ENCODE measurements around the gene CPB2. TPM values are rescaled to one million over a fixed set of nuclear protein-coding genes. Genes with fewer than 3 reads are reported as not detected.

Gene CPB2
- total and polyA plus RNA-seq, 5 donors from 2014 or later, result 0.17 TPM; not detected in 4

GRCh38 chr13:46053162-46054012, 51.4 kb downstream of the CPB2 start:
- Mint-ChIP-seq H3K4me1 (peaks cover 21 to 40% (median 31%) of the 10 kb centered on the region in 4 donors), H3K27me3 (peaks cover 31% of the 10 kb centered on the region)

GRCh38 chr13:46052319-46053161, 52.3 kb downstream of the CPB2 start, which contains the start of gene ZC3H13:
Gene ZC3H13, minus strand, starts transcription at chr13:46052746. Its CDS starts 7,239 bp downstream, at chr13:46045507.
- ATAC-seq (ENCODE audit: low read depth in 2 of 2), result peak; percentile 100
- Mint-ChIP-seq H3K4me3 (peak within 1 kb of the TSS; percentile 92 to 96 (median 94)), H3K36me3 (peaks cover 3% of the 10 kb centered on the region), H3K27ac (peak within 1 kb of the TSS; percentile 97 to 99 (median 98)), H3K27me3 (peaks cover 31% of the 10 kb centered on the region), H3K4me1 (peaks cover 21 to 45% (median 33%) of the 10 kb centered on the region in 4 donors), H3K9me3 (no peaks in the 10 kb centered on the region)
- Histone ChIP-seq H3K27ac (ENCODE audit: insufficient read depth, low read length, poor library complexity, severe bottlenecking) (peak within 1 kb of the TSS; percentile 97), H3K36me3 (ENCODE audit: control insufficient read depth, insufficient read depth, low read length) (no peaks in the 10 kb centered on the region), H3K4me1 (ENCODE audit: control insufficient read depth, insufficient read depth, low read length, poor library complexity, severe bottlenecking) (peaks cover 30% of the 10 kb centered on the region), H3K9me3 (ENCODE audit: control insufficient read depth in 2 of 2, low read length in 2 of 2) (no peaks in the 10 kb centered on the region), H3K27me3 (ENCODE audit: control insufficient read depth, insufficient read depth, low read length) (peaks cover 12% of the 10 kb centered on the region), H3K4me3 (ENCODE audit: low read depth, low read length) (peak within 1 kb of the TSS; percentile 91)
- DNase-seq, result peak; percentile 92 to 98 (median 93)

More at GRCh38 chr13:46053162-46054012, 51.4 kb downstream of the CPB2 start:
- H3K4me1 ChIP-seq (ENCODE audit: control insufficient read depth, insufficient read depth, low read length, poor library complexity, severe bottlenecking), result peaks cover 28% of the 10 kb centered on the region
- peak overlapping the region; percentile 92 to 96 (median 94) for H3K4me3 Mint-ChIP-seq
- H3K27ac ChIP-seq (ENCODE audit: insufficient read depth, low read length, poor library complexity, severe bottlenecking), result peak overlapping the region; percentile 97
- DNase-seq (no peak), ATAC-seq (ENCODE audit: low read depth in 2 of 2) (no peak)
- H3K36me3 Mint-ChIP-seq, result peaks cover 3% of the 10 kb centered on the region
- peak overlapping the region; percentile 91 for H3K4me3 ChIP-seq (ENCODE audit: low read depth, low read length)
- peak overlapping the region; percentile 97 to 99 (median 98) for H3K27ac Mint-ChIP-seq
- no peaks in the 10 kb centered on the region for H3K9me3 ChIP-seq (ENCODE audit: control insufficient read depth in 2 of 2, low read length in 2 of 2)
- H3K9me3 Mint-ChIP-seq, result no peaks in the 10 kb centered on the region
- peaks cover 13% of the 10 kb centered on the region for H3K27me3 ChIP-seq (ENCODE audit: control insufficient read depth, insufficient read depth, low read length)
- H3K36me3 ChIP-seq (ENCODE audit: control insufficient read depth, insufficient read depth, low read length), result no peaks in the 10 kb centered on the region

- Mint-ChIP-seq H3K27me3 (peaks cover 30% of the 10 kb centered on the region), H3K9me3 (no peaks in the 10 kb centered on the region), H3K4me3 (peak overlapping the region; percentile 92 to 96 (median 94)), H3K4me1 (peaks cover 27 to 49% (median 36%) of the 10 kb centered on the region in 4 donors), H3K27ac (peak overlapping the region; percentile 97 to 99 (median 98)), H3K36me3 (peaks cover 3% of the 10 kb centered on the region)
- Histone ChIP-seq H3K9me3 (ENCODE audit: control insufficient read depth in 2 of 2, low read length in 2 of 2) (no peaks in the 10 kb centered on the region), H3K36me3 (ENCODE audit: control insufficient read depth, insufficient read depth, low read length) (no peaks in the 10 kb centered on the region), H3K4me3 (ENCODE audit: low read depth, low read length) (peak overlapping the region; percentile 91), H3K27me3 (ENCODE audit: control insufficient read depth, insufficient read depth, low read length) (peaks cover 10% of the 10 kb centered on the region), H3K4me1 (ENCODE audit: control insufficient read depth, insufficient read depth, low read length, poor library complexity, severe bottlenecking) (peaks cover 31% of the 10 kb centered on the region), H3K27ac (ENCODE audit: insufficient read depth, low read length, poor library complexity, severe bottlenecking) (peak overlapping the region; percentile 97)
- no peak for DNase-seq
- ATAC-seq (ENCODE audit: low read depth in 2 of 2), result peak in 1 of 2 donors; percentile 5
Measured at GRCh38 chr13:46051968-46052318, 52.9 kb downstream of the CPB2 start.

- Histone ChIP-seq H3K4me3 (ENCODE audit: low read depth, low read length) (peak overlapping the region; percentile 91), H3K4me1 (ENCODE audit: control insufficient read depth, insufficient read depth, low read length, poor library complexity, severe bottlenecking) (peaks cover 35% of the 10 kb centered on the region), H3K27ac (ENCODE audit: insufficient read depth, low read length, poor library complexity, severe bottlenecking) (no peak overlapping the region), H3K27me3 (ENCODE audit: control insufficient read depth, insufficient read depth, low read length) (peaks cover 10% of the 10 kb centered on the region), H3K36me3 (ENCODE audit: control insufficient read depth, insufficient read depth, low read length) (no peaks in the 10 kb centered on the region), H3K9me3 (ENCODE audit: control insufficient read depth in 2 of 2, low read length in 2 of 2) (no peaks in the 10 kb centered on the region)
- H3K9me3 Mint-ChIP-seq, result no peaks in the 10 kb centered on the region
- peak overlapping the region; percentile 41 to 93 (median 76) for H3K4me3 Mint-ChIP-seq
- H3K27me3 Mint-ChIP-seq, result peaks cover 21% of the 10 kb centered on the region
- H3K36me3 Mint-ChIP-seq, result peaks cover 3% of the 10 kb centered on the region
- ATAC-seq (ENCODE audit: low read depth in 2 of 2), result no peak
- peaks cover 34 to 54% (median 40%) of the 10 kb centered on the region in 4 donors for H3K4me1 Mint-ChIP-seq
- H3K27ac Mint-ChIP-seq, result no peak overlapping the region
- no peak for DNase-seq
Measured at GRCh38 chr13:46050771-46051170, 54.1 kb downstream of the CPB2 start.

- no peak overlapping the region for H3K4me3 ChIP-seq (ENCODE audit: low read depth, low read length)
- Mint-ChIP-seq H3K36me3 (peaks cover 26% of the 10 kb centered on the region), H3K4me3 (peak overlapping the region in 1 of 4 donors; percentile 2), H3K4me1 (peaks cover 22 to 48% (median 35%) of the 10 kb centered on the region in 4 donors), H3K27me3 (no peaks in the 10 kb centered on the region), H3K27ac (no peak overlapping the region), H3K9me3 (no peaks in the 10 kb centered on the region)
- no peaks in the 10 kb centered on the region for H3K27me3 ChIP-seq (ENCODE audit: control insufficient read depth, insufficient read depth, low read length)
- ATAC-seq (ENCODE audit: low read depth in 2 of 2) (no peak), DNase-seq (no peak)
- H3K4me1 ChIP-seq (ENCODE audit: control insufficient read depth, insufficient read depth, low read length, poor library complexity, severe bottlenecking), result peaks cover 13% of the 10 kb centered on the region
- H3K9me3 ChIP-seq (ENCODE audit: control insufficient read depth in 2 of 2, low read length in 2 of 2), result no peaks in the 10 kb centered on the region
- H3K36me3 ChIP-seq (ENCODE audit: control insufficient read depth, insufficient read depth, low read length), result peaks cover 23% of the 10 kb centered on the region
- no peak overlapping the region for H3K27ac ChIP-seq (ENCODE audit: insufficient read depth, low read length, poor library complexity, severe bottlenecking)
Measured at GRCh38 chr13:46045424-46045823, 59.4 kb downstream of the CPB2 start.

- H3K27ac Mint-ChIP-seq, result no peak overlapping the region
- ATAC-seq (ENCODE audit: low read depth in 2 of 2) (no peak), DNase-seq (no peak)
- H3K36me3 Mint-ChIP-seq, result peaks cover 35% of the 10 kb centered on the region
- no peaks in the 10 kb centered on the region for H3K27me3 ChIP-seq (ENCODE audit: control insufficient read depth, insufficient read depth, low read length)
- peaks cover 9% of the 10 kb centered on the region for H3K4me1 ChIP-seq (ENCODE audit: control insufficient read depth, insufficient read depth, low read length, poor library complexity, severe bottlenecking)
- no peaks in the 10 kb centered on the region for H3K9me3 Mint-ChIP-seq
- H3K4me3 Mint-ChIP-seq, result no peak overlapping the region
- H3K27ac ChIP-seq (ENCODE audit: insufficient read depth, low read length, poor library complexity, severe bottlenecking), result no peak overlapping the region
- H3K4me3 ChIP-seq (ENCODE audit: low read depth, low read length), result no peak overlapping the region
- no peaks in the 10 kb centered on the region for H3K27me3 Mint-ChIP-seq
- peaks cover 9 to 40% (median 25%) of the 10 kb centered on the region in 4 donors for H3K4me1 Mint-ChIP-seq
- H3K9me3 ChIP-seq (ENCODE audit: control insufficient read depth in 2 of 2, low read length in 2 of 2), result no peaks in the 10 kb centered on the region
- H3K36me3 ChIP-seq (ENCODE audit: control insufficient read depth, insufficient read depth, low read length), result peaks cover 40% of the 10 kb centered on the region
Measured at GRCh38 chr13:46043647-46044046, 61.2 kb downstream of the CPB2 start.

GRCh38 chr13:46041419-46041839, 63.4 kb downstream of the CPB2 start:
- H3K9me3 Mint-ChIP-seq, result no peaks in the 10 kb centered on the region
- no peak overlapping the region for H3K4me3 Mint-ChIP-seq
- H3K27me3 Mint-ChIP-seq, result no peaks in the 10 kb centered on the region
- Histone ChIP-seq H3K4me1 (ENCODE audit: control insufficient read depth, insufficient read depth, low read length, poor library complexity, severe bottlenecking) (peaks cover 2% of the 10 kb centered on the region), H3K9me3 (ENCODE audit: control insufficient read depth in 2 of 2, low read length in 2 of 2) (no peaks in the 10 kb centered on the region), H3K36me3 (ENCODE audit: control insufficient read depth, insufficient read depth, low read length) (peaks cover 50% of the 10 kb centered on the region), H3K27me3 (ENCODE audit: control insufficient read depth, insufficient read depth, low read length) (no peaks in the 10 kb centered on the region), H3K4me3 (ENCODE audit: low read depth, low read length) (no peak overlapping the region), H3K27ac (ENCODE audit: insufficient read depth, low read length, poor library complexity, severe bottlenecking) (no peak overlapping the region)
- H3K27ac Mint-ChIP-seq, result no peak overlapping the region
- H3K4me1 Mint-ChIP-seq, result peaks cover 0 to 30% (median 18%) of the 10 kb centered on the region in 4 donors
- DNase-seq, result no peak
- no peak for ATAC-seq (ENCODE audit: low read depth in 2 of 2)
- H3K36me3 Mint-ChIP-seq, result peaks cover 44% of the 10 kb centered on the region

Measured in CD4-positive, CD25-positive, alpha-beta regulatory T cell (primary cell).